HG02763 (cell line): Measurements from ENCODE around the gene BUD31.

ENCODE experiments used
- ATAC-seq: cut with Tn5 transposase; IDR thresholded peaks from one replicate; pipeline ENCODE4 v1.9.1; 2021; ENCODE audit warnings: mild to moderate bottlenecking, moderate library complexity; ENCODE audit not compliant: unreplicated experiment

Gene BUD31

DNA sequence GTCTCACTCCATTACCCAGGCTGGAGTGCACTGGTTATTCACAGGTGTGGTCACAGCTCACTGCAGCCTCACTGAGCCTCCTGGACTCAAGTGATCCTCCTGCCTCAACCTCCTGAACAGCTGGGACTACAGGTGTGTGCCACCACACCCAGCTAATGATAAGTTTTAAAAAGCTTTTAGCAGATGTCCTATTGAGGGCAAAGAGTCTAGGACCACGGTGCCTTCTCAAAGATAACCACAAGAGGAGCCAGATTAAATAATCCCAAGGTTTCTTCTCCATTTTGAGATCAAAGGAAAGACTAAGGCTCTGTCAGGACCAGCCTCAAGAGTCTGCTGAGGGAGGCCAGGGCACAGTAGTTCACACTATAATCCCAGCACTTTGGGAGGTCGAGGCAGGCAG lies 52.5 kb downstream of the BUD31 start:
- no peak for ATAC-seq

DNA sequence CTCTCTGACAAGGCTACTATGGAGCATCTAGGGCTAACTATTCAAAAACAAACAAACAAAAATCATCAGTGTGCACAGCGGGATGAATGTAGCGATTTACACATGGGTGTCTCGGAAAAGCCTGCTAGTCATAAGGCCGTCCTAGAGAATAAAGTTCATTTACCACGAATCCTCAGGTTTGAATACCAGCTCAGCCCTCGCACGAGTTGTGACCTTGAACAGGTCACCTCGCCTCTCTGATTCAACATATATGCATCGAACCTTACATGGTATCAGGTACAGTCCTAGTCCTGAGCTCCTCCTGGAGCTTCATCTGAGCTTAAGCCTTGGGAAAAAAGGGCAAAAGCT lies 56.6 kb downstream of the BUD31 start:
- ATAC-seq, result no peak

DNA sequence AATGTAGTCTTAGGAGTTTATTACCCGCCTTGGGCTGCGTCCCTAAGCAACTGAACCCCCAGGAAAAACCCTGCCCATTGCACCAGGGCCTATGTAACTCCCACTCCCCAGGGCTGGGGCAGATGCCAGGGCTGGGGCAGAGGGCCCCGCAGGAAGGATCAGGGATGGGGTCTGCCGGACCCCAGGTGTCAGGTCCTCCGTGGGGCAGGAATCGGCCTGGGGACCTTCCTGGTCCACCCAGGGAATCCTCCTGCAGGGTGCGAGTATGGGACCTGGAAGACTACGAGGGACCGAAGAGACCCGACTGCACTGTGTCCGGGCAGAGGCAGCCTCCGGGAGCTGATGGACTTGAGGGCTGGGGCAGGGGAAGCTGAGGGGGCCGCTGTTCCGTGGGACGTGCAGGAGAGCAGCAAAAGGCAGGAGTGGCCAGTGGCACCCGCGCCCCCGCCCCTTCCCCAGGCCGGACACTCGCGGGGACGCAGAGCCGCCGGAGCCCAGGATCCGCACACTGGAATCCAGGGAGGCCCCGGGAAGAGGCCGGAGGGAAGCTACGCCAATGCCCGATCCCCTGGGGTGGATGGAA lies 59.7 kb downstream of the BUD31 start:
- ATAC-seq, result no peak
